Nephron (organoid): ENCODE measurements around the gene PTPRU.
A peak's percentile ranks its signal among the peaks of the same experiment; 100 is the strongest.

ENCODE experiments used
- H3K27ac Mint-ChIP-seq, 3 experiments: 2 replicates each; pipeline ENCODE4 v1.8.0; 2020; ENCODE audit warnings: mixed read lengths in 3 of 3, mild to moderate bottlenecking in 2 of 3, moderate library complexity in 1 of 3
- H3K27me3 Mint-ChIP-seq: 2 replicates; pipeline ENCODE4 v1.8.0; 2021; ENCODE audit warnings: low read depth, mild to moderate bottlenecking, moderate library complexity, mixed read lengths
- H3K36me3 Mint-ChIP-seq: 2 replicates; pipeline ENCODE4 v1.8.0; 2020; ENCODE audit warnings: low read depth, mixed read lengths
- H3K4me1 Mint-ChIP-seq: 2 replicates; pipeline ENCODE4 v1.8.0; 2020; ENCODE audit warnings: mixed read lengths
- H3K4me3 Mint-ChIP-seq, 3 experiments: 2 replicates each; pipeline ENCODE4 v1.8.0; 2020; ENCODE audit warnings: mild to moderate bottlenecking in 3 of 3, mixed read lengths in 3 of 3, moderate library complexity in 2 of 3
- H3K9me3 Mint-ChIP-seq: 2 replicates; pipeline ENCODE4 v1.8.0; 2020; ENCODE audit warnings: mixed read lengths
- CTCF ChIP-seq, 3 experiments: fragments of 200-600 bp; sonication (generic); IDR thresholded peaks; one replicate each; pipeline ENCODE4 v1.5.0; 2021; ENCODE audit warnings: antibody characterized with exemption in 3 of 3; ENCODE audit not compliant: unreplicated experiment in 3 of 3

PTPRU gene

GRCh38 chr1:29342983-29343382 is 106.7 kb downstream of the PTPRU start:
- no peaks in the 10 kb centered on the region for H3K36me3 Mint-ChIP-seq
- H3K4me1 Mint-ChIP-seq, result peaks cover 38% of the 10 kb centered on the region
- no peak overlapping the region for H3K27ac Mint-ChIP-seq
- no peak overlapping the region for H3K4me3 Mint-ChIP-seq
- TF ChIP-seq CTCF (IDR thresholded peaks at IDR 0.05; ENCODE audit: unreplicated experiment in 3 of 3), result no peak
- no peaks in the 10 kb centered on the region for H3K9me3 Mint-ChIP-seq
- H3K27me3 Mint-ChIP-seq, result peaks cover 22% of the 10 kb centered on the region

- TF ChIP-seq CTCF (IDR thresholded peaks at IDR 0.05; ENCODE audit: unreplicated experiment in 3 of 3), result no peak
- Mint-ChIP-seq H3K36me3 (no peaks in the 10 kb centered on the region), H3K27me3 (peaks cover 22% of the 10 kb centered on the region), H3K9me3 (no peaks in the 10 kb centered on the region), H3K4me1 (peaks cover 38% of the 10 kb centered on the region), H3K27ac (peak overlapping the region in 1 of 3 experiments; percentile 56), H3K4me3 (no peak overlapping the region)
Observed at GRCh38 chr1:29343476-29343875, 107.2 kb downstream of the PTPRU start.

- H3K27me3 Mint-ChIP-seq, result peaks cover 22% of the 10 kb centered on the region
- no peak for TF ChIP-seq CTCF (IDR thresholded peaks at IDR 0.05; ENCODE audit: unreplicated experiment in 3 of 3)
- H3K27ac Mint-ChIP-seq, result peak overlapping the region in 1 of 3 experiments; percentile 56
- no peaks in the 10 kb centered on the region for H3K36me3 Mint-ChIP-seq
- peaks cover 1% of the 10 kb centered on the region for H3K9me3 Mint-ChIP-seq
- H3K4me3 Mint-ChIP-seq, result peak overlapping the region in 1 of 3 experiments; percentile 14
- peaks cover 36% of the 10 kb centered on the region for H3K4me1 Mint-ChIP-seq
Observed at GRCh38 chr1:29343908-29344307, 107.6 kb downstream of the PTPRU start.

- peak overlapping the region in 1 of 3 experiments; percentile 14 for H3K4me3 Mint-ChIP-seq
- no peaks in the 10 kb centered on the region for H3K36me3 Mint-ChIP-seq
- peak overlapping the region in 1 of 3 experiments; percentile 56 for H3K27ac Mint-ChIP-seq
- peaks cover 3% of the 10 kb centered on the region for H3K9me3 Mint-ChIP-seq
- H3K4me1 Mint-ChIP-seq, result peaks cover 37% of the 10 kb centered on the region
- peaks cover 22% of the 10 kb centered on the region for H3K27me3 Mint-ChIP-seq
- TF ChIP-seq CTCF (IDR thresholded peaks at IDR 0.05; ENCODE audit: unreplicated experiment in 3 of 3), result no peak
Observed at GRCh38 chr1:29344336-29344735, 108.0 kb downstream of the PTPRU start.

GRCh38 chr1:29346576-29346975 is 110.3 kb downstream of the PTPRU start:
- H3K27me3 Mint-ChIP-seq, result peaks cover 27% of the 10 kb centered on the region
- TF ChIP-seq CTCF (IDR thresholded peaks at IDR 0.05; ENCODE audit: unreplicated experiment in 3 of 3), result no peak
- peaks cover 3% of the 10 kb centered on the region for H3K9me3 Mint-ChIP-seq
- H3K4me1 Mint-ChIP-seq, result peaks cover 54% of the 10 kb centered on the region
- no peaks in the 10 kb centered on the region for H3K36me3 Mint-ChIP-seq
- no peak overlapping the region for H3K4me3 Mint-ChIP-seq
- no peak overlapping the region for H3K27ac Mint-ChIP-seq

- Mint-ChIP-seq H3K27ac (no peak overlapping the region), H3K4me3 (no peak overlapping the region), H3K36me3 (no peaks in the 10 kb centered on the region), H3K9me3 (peaks cover 3% of the 10 kb centered on the region), H3K27me3 (peaks cover 14% of the 10 kb centered on the region), H3K4me1 (peaks cover 42% of the 10 kb centered on the region)
- no peak for TF ChIP-seq CTCF (IDR thresholded peaks at IDR 0.05; ENCODE audit: unreplicated experiment in 3 of 3)
Observed at GRCh38 chr1:29349871-29350491, 113.7 kb downstream of the PTPRU start.
